Vagina (tissue), 2 donors: ENCODE measurements around the gene GKN1.

Source experiments
- CTCF ChIP-seq, 3 experiments: fragments of 450-650 bp in 2 of 3; fragments of 200-600 bp in 1 of 3; sonication (generic) in 1 of 3; IDR thresholded peaks; one replicate each; pipeline ENCODE4 v1.5.1; 2017 to 2019; ENCODE audit warnings: antibody characterized with exemption in 3 of 3, mild to moderate bottlenecking in 2 of 3, moderate library complexity in 2 of 3
- POLR2A ChIP-seq, 2 donors: fragments of 450-650 bp; IDR thresholded peaks; one replicate each; pipeline ENCODE4 v1.6.1; 2017; ENCODE audit warnings: antibody characterized with exemption in 2 of 2, mild to moderate bottlenecking in 2 of 2, moderate library complexity in 2 of 2
- POLR2AphosphoS5 ChIP-seq, 2 donors: sonication (generic); formaldehyde crosslinking; IDR thresholded peaks; one replicate each; pipeline ENCODE4 v1.9.0; 2017; ENCODE audit warnings: antibody characterized with exemption in 2 of 2, mild to moderate bottlenecking in 2 of 2, low read depth in 1 of 2; ENCODE audit not compliant: insufficient read depth in 1 of 2

- TF ChIP-seq CTCF (IDR thresholded peaks at IDR 0.05) (no peak), POLR2A (IDR thresholded peaks at IDR 0.05) (no peak), POLR2AphosphoS5 (IDR thresholded peaks at IDR 0.05; ENCODE audit: insufficient read depth in 1 of 2, low read depth in 1 of 2) (no peak)
Observed at GRCh38 chr2:68931149-68931711, 43.2 kb upstream of the GKN1 start.
